Stimulated activated CD4-positive, alpha-beta T cell treated with anti-CD3 and anti-CD28 coated beads, Interleukin-2, amount 100 ng/mL, for 48 hours (primary cell): ENCODE data around the gene FBXO41.

Experiments
- DNase-seq, 2 donors: peaks; one replicate each; pipeline ENCODE4 v3.0.0-alpha.2; 2020

FBXO41 gene

GRCh38 chr2:73260338-73260984 is 23.8 kb downstream of the FBXO41 start:
- DNase-seq: no peak

GRCh38 chr2:73259704-73260337 is 24.5 kb downstream of the FBXO41 start:
- no peak for DNase-seq

- no peak for DNase-seq
Measured at GRCh38 chr2:73259276-73259675, 25.0 kb downstream of the FBXO41 start.

GRCh38 chr2:73258913-73259215 is 25.4 kb downstream of the FBXO41 start:
- DNase-seq: no peak

- DNase-seq: no peak
Measured at GRCh38 chr2:73258186-73258912, 25.9 kb downstream of the FBXO41 start.

- DNase-seq: no peak
Measured at GRCh38 chr2:73257425-73258125, 26.7 kb downstream of the FBXO41 start.

- no peak for DNase-seq
Measured at GRCh38 chr2:73257021-73257420, 27.3 kb downstream of the FBXO41 start.

GRCh38 chr2:73256618-73256922 is 27.7 kb downstream of the FBXO41 start:
- DNase-seq: no peak

- no peak for DNase-seq
Measured at GRCh38 chr2:73255907-73256617, 28.2 kb downstream of the FBXO41 start.

- no peak for DNase-seq
Measured at GRCh38 chr2:73255007-73255644, 29.2 kb downstream of the FBXO41 start.

- DNase-seq: no peak
Measured at GRCh38 chr2:73254343-73255006, 29.8 kb downstream of the FBXO41 start.

- DNase-seq: no peak
Measured at GRCh38 chr2:73253901-73254300, 30.4 kb downstream of the FBXO41 start.

- DNase-seq: no peak
Measured at GRCh38 chr2:73253400-73253799, 30.9 kb downstream of the FBXO41 start.

- DNase-seq: no peak
Measured at GRCh38 chr2:73252238-73253027, 31.8 kb downstream of the FBXO41 start.

GRCh38 chr2:73250872-73251846 is 33.1 kb downstream of the FBXO41 start:
- no peak for DNase-seq

GRCh38 chr2:73249636-73250035 is 34.6 kb downstream of the FBXO41 start:
- DNase-seq: no peak

- DNase-seq: no peak
Measured at GRCh38 chr2:73246850-73247249, 37.4 kb downstream of the FBXO41 start.

- no peak for DNase-seq
Measured at GRCh38 chr2:73244580-73244979, 39.7 kb downstream of the FBXO41 start.

GRCh38 chr2:73243884-73244570 is 40.3 kb downstream of the FBXO41 start:
- DNase-seq: no peak
